NCI-H82 treated with DMSO at 0.1 percent for 48 hours (cell line): Measurements from ENCODE around the gene CARD11.

Source experiments
- DNase-seq: peaks from one replicate; lab custom pipeline; 2025; ENCODE audit not compliant: unreplicated experiment; lab: John Stamatoyannopoulos, UW

Gene CARD11

GRCh38 chr7:2984091-2984490, 59.6 kb downstream of the CARD11 start:
- DNase-seq, result no peak

- no peak for DNase-seq
Observed at GRCh38 chr7:2983586-2983985, 60.1 kb downstream of the CARD11 start.

- no peak for DNase-seq
Observed at GRCh38 chr7:2982831-2983230, 60.8 kb downstream of the CARD11 start.

GRCh38 chr7:2982401-2982800, 61.3 kb downstream of the CARD11 start:
- no peak for DNase-seq

- DNase-seq, result no peak
Observed at GRCh38 chr7:2981103-2981480, 62.6 kb downstream of the CARD11 start.

GRCh38 chr7:2980401-2981102, 63.1 kb downstream of the CARD11 start:
- no peak for DNase-seq

GRCh38 chr7:2979951-2980350, 63.7 kb downstream of the CARD11 start:
- no peak for DNase-seq

- no peak for DNase-seq
Observed at GRCh38 chr7:2979201-2979631, 64.5 kb downstream of the CARD11 start.

GRCh38 chr7:2978408-2978807, 65.3 kb downstream of the CARD11 start:
- no peak for DNase-seq

- DNase-seq, result no peak
Observed at GRCh38 chr7:2975821-2976371, 67.8 kb downstream of the CARD11 start.

- DNase-seq, result no peak
Observed at GRCh38 chr7:2974093-2974819, 69.4 kb downstream of the CARD11 start.

- no peak for DNase-seq
Observed at GRCh38 chr7:2972835-2973161, 70.9 kb downstream of the CARD11 start.

GRCh38 chr7:2971914-2972834, 71.5 kb downstream of the CARD11 start:
- no peak for DNase-seq

- no peak for DNase-seq
Observed at GRCh38 chr7:2970861-2971260, 72.8 kb downstream of the CARD11 start.

- DNase-seq, result no peak
Observed at GRCh38 chr7:2970307-2970664, 73.4 kb downstream of the CARD11 start.

GRCh38 chr7:2969398-2970306, 74.0 kb downstream of the CARD11 start:
- no peak for DNase-seq

GRCh38 chr7:2968616-2969397, 74.9 kb downstream of the CARD11 start:
- DNase-seq, result no peak

GRCh38 chr7:2968176-2968575, 75.5 kb downstream of the CARD11 start:
- no peak for DNase-seq

- no peak for DNase-seq
Observed at GRCh38 chr7:2967705-2968104, 76.0 kb downstream of the CARD11 start.

GRCh38 chr7:2967253-2967652, 76.4 kb downstream of the CARD11 start:
- DNase-seq, result no peak
